GM12878 (cell line): Measurements from ENCODE around the gene GTF2F2. TPM values are rescaled to one million over a fixed set of nuclear protein-coding genes. Genes with fewer than 3 reads are reported as not detected.

Experiments
- ATAC-seq: fragments of 200-7000 bp; cut with Tn5 transposase; 3 replicates; pipeline ENCODE4 v1.9.1; 2020; ENCODE audit warnings: mild to moderate bottlenecking, moderate library complexity
- BruUV-seq: library from RNA; stranded (reverse); fragments of 400-500 nt; replicated peaks from 2 replicates; lab custom pipeline; 2021; lab: Mats Ljungman, UMichigan
- CTCF ChIA-PET: fragments of 300-600 bp; sonication (Branson Sonifier 250); formaldehyde crosslinking; extraction: SDS; loops from one replicate; lab custom pipeline; 2021; ENCODE audit warnings: inconsistent platforms; lab: Yijun Ruan, JAX
- POLR2A ChIA-PET: fragments of 350-600 bp; formaldehyde crosslinking; extraction: SDS; loops from one replicate; lab custom pipeline; 2021; ENCODE audit warnings: inconsistent platforms; lab: Charles Lee
- RAD21 ChIA-PET: fragments of 300-600 bp; sonication (Branson Sonifier 250); formaldehyde crosslinking; loops from one replicate; lab custom pipeline; 2023; ENCODE audit warnings: antibody characterized with exemption; ENCODE audit not compliant: unreplicated experiment; lab: Charles Lee
- SMC1A ChIA-PET: fragments of 300-600 bp; sonication (Branson Sonifier 250); formaldehyde crosslinking; loops from one replicate; lab custom pipeline; 2023; ENCODE audit not compliant: unreplicated experiment, uncharacterized antibody; lab: Charles Lee
- DNase-seq: peaks from one replicate; pipeline ENCODE4 v3.0.0-alpha.2; 2011; ENCODE audit warnings: low read depth, low spot score
- FAIRE-seq: peaks from 3 replicates; lab custom pipeline; 2011; peaks lifted over from hg19 to GRCh38; lab: Jason Lieb, UNC
- H2AFZ ChIP-seq: 2 replicates; pipeline ENCODE4 v1.6.0; 2011; ENCODE audit warnings: low read depth, low read length, control low read depth; ENCODE audit not compliant: control insufficient read depth
- H3K27ac ChIP-seq: 2 replicates; pipeline ENCODE4 v1.5.1; 2011; ENCODE audit warnings: control low read depth; ENCODE audit not compliant: control insufficient read depth, insufficient read depth
- H3K27me3 ChIP-seq, 2 experiments: replicated peaks in 1 of 2; 2 replicates each; pipeline versions ENCODE4 v1.6.0 to v1.6.1; 2011; ENCODE audit warnings: low read length in 1 of 2; ENCODE audit not compliant: control insufficient read depth in 2 of 2, insufficient read depth in 2 of 2
- H3K36me3 ChIP-seq, 2 experiments: 2 replicates each; pipeline ENCODE4 v1.5.1; 2011; ENCODE audit warnings: low read length in 1 of 2; ENCODE audit not compliant: control insufficient read depth in 2 of 2, insufficient read depth in 2 of 2
- H3K4me1 ChIP-seq: 2 replicates; pipeline ENCODE4 v1.6.1; 2011; ENCODE audit warnings: mild to moderate bottlenecking, low read length, moderate library complexity, mixed read lengths; ENCODE audit not compliant: control insufficient read depth, insufficient read depth
- H3K4me2 ChIP-seq: 2 replicates; pipeline ENCODE4 v1.6.0; 2011; ENCODE audit warnings: control low read depth; ENCODE audit not compliant: control insufficient read depth, insufficient read depth
- H3K4me3 ChIP-seq: fragments of 200-600 bp; sonication (generic); 2 replicates; pipeline ENCODE4 v1.5.1; 2016
- H3K79me2 ChIP-seq: 2 replicates; pipeline ENCODE4 v1.6.0; 2011; ENCODE audit warnings: low read length; ENCODE audit not compliant: control insufficient read depth, insufficient read depth
- H3K9ac ChIP-seq: 2 replicates; pipeline ENCODE4 v1.8.0; 2011; ENCODE audit warnings: low read length, control low read depth, mixed read lengths; ENCODE audit not compliant: control insufficient read depth, insufficient read depth
- H3K9me3 ChIP-seq: replicated peaks from 3 replicates; pipeline ENCODE4 v1.5.1; 2011; ENCODE audit warnings: mild to moderate bottlenecking, low read length; ENCODE audit not compliant: control insufficient read depth, insufficient read depth
- H4K20me1 ChIP-seq: 2 replicates; pipeline ENCODE4 v1.6.0; 2011; ENCODE audit not compliant: control insufficient read depth, insufficient read depth
- GATAD2B ChIP-seq: fragments of 450-650 bp; conservative IDR thresholded peaks from 2 replicates; pipeline ENCODE4 v1.6.1; 2017; ENCODE audit warnings: low read depth, mild to moderate bottlenecking, moderate library complexity
- MXI1 ChIP-seq: fragments of 150-350 bp; IDR thresholded peaks from 2 replicates; pipeline ENCODE4 v1.6.1; 2011; ENCODE audit warnings: low read depth, mild to moderate bottlenecking, inconsistent platforms, low read length, improper control_type of control experiment
- PAX5 ChIP-seq: IDR thresholded peaks from 2 replicates; pipeline ENCODE4 v1.6.1; 2011; ENCODE audit warnings: low read depth, low read length, borderline replicate concordance
- RELA ChIP-seq: fragments of 450-650 bp; IDR thresholded peaks from 2 replicates; pipeline ENCODE4 v1.8.0; 2014; ENCODE audit warnings: borderline replicate concordance; ENCODE audit not compliant: partially characterized antibody
- SIX5 ChIP-seq: IDR thresholded peaks from 2 replicates; pipeline ENCODE4 v1.6.1; 2011; ENCODE audit warnings: mild to moderate bottlenecking, low read depth, low read length, moderate library complexity; ENCODE audit not compliant: severe bottlenecking
- YY1 ChIP-seq: IDR thresholded peaks from 2 replicates; pipeline ENCODE4 v1.6.1; 2011; ENCODE audit warnings: low read depth, mild to moderate bottlenecking, low read length
- ZNF274 ChIP-seq: IDR thresholded peaks from one replicate; pipeline ENCODE4 v1.8.0; 2011; ENCODE audit not compliant: insufficient read length, insufficient read depth
- ZNF384 ChIP-seq: IDR thresholded peaks from 2 replicates; pipeline ENCODE4 v1.6.1; 2012; ENCODE audit warnings: low read depth, mild to moderate bottlenecking, low read length, improper control_type of control experiment, borderline replicate concordance
- WGBS: methylation state at CpG from one replicate; pipeline ENCODE4 v1.1.6; 2016; ENCODE audit warnings: low lambda C conversion rate; ENCODE audit not compliant: insufficient replicate concordance, insufficient coverage; ENCODE audit errors: missing lambda C conversion rate; 5-methylcytosine and 5-hydroxymethylcytosine counted together
- in situ Hi-C: fragments of 300-500 bp; cut with MboI; formaldehyde crosslinking; loops from 9 replicates; pipeline ENCODE4 v1.14.3; 2018; ENCODE audit warnings: mixed read lengths
- intact Hi-C: fragments of 100-400 bp; cut with micrococcal nuclease; formaldehyde crosslinking; loops from one replicate; pipeline ENCODE4 v1.14.2; 2022; ENCODE audit not compliant: unreplicated experiment
- polyA plus RNA-seq, 11 experiments: library from polyadenylated mRNA; depleted of rRNA in 4 of 11; unstranded in 6 of 11; stranded (reverse) in 5 of 11; fragments of >200 nt; fragmentation: Nextera tagmentation in 4 of 11; fragmentation: Illumina TruSeq in 1 of 11; extraction: Ambion mirVana in 4 of 11; extraction: Trizol in 1 of 11; gene quantifications; 1 replicate in 1 of 11; 2 replicates in 10 of 11; pipeline versions ENCODE4 v1.2.1 to v1.2.3, GENCODE V29; 2011 to 2016; ENCODE audit warnings: inconsistent platforms in 2 of 11, missing spikeins in 2 of 11, low read depth in 1 of 11
- total RNA-seq, 4 experiments: library from RNA; depleted of rRNA in 3 of 4; stranded (reverse); fragments of >200 nt in 3 of 4; fragmentation: Illumina TruSeq in 1 of 4; extraction: Trizol in 1 of 4; gene quantifications; 2 replicates each; pipeline versions ENCODE4 v1.2.1 to v1.2.3, GENCODE V29; 2013 to 2021
- TF ChIP-seq, protein P1 (sequence below): IDR thresholded peaks from 2 replicates; pipeline ENCODE4 v1.6.1; 2011; ENCODE audit warnings: low read depth, low read length, improper control_type of control experiment, borderline replicate concordance
- TF ChIP-seq, protein P2 (sequence below): fragments of 450-650 bp; IDR thresholded peaks from 2 replicates; pipeline ENCODE4 v1.6.1; 2016; ENCODE audit warnings: mild to moderate bottlenecking
- TF ChIP-seq, protein P3 (sequence below): IDR thresholded peaks from 2 replicates; pipeline ENCODE4 v1.6.1; 2011; ENCODE audit warnings: borderline replicate concordance, low read depth, mild to moderate bottlenecking, moderate library complexity, low read length; ENCODE audit not compliant: insufficient read depth, poor library complexity, severe bottlenecking

The GTF2F2 gene
- total and polyA plus RNA-seq, 10 of the 15 experiments (the other 5 are each of a cell fraction or from before 2014, with no cell fraction given), result 14.5 to 30.8 (median 22.6) TPM

DNA sequence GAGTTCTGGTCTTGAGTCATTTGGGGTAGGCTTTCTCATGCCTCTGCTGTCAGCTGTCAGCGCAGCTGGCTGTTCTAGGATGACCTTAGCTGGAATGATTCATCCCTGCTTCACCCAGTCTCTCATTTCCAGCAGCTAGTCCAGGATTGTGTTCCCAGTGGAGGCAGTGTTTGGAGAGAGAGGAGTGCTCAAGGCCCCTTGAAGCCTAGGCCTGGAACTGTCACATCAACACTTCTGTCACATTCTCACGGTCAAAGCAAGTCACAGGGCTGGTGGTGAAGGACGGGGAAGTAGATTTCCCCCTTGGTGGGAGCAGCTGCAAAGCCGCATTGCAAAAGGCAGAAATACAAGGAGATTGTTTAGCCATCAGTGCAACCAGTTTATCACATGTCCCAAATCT, 205.5 kb downstream of the GTF2F2 start:
- RAD21 ChIA-PET, result no interaction called here
- WGBS, result 92% methylated on average over 4 of the region's 4 CpGs
- SMC1A ChIA-PET, result interaction anchor here (0.7 to 1.6 kb wide), 3 partner anchors 9 to 20 kb away, joined by 3 read pairs; no protein-coding TSS in a partner anchor
- POLR2A ChIA-PET, result interaction anchor here (0.8 to 1.1 kb wide), 2 partner anchors 14 to 16 kb away, joined by 3 read pairs; partner anchors contain the start of gene TPT1
- H3K9me3 ChIP-seq, result no peaks in the 10 kb centered on the region
- no peaks in the 10 kb centered on the region for H3K79me2 ChIP-seq
- BruUV-seq, result no TSS peak
- ATAC-seq, result no peak
- H3K27me3 ChIP-seq, result no peaks in the 10 kb centered on the region
- no peak overlapping the region for H3K4me2 ChIP-seq
- no peak for FAIRE-seq
- no peaks in the 10 kb centered on the region for H4K20me1 ChIP-seq
- 0 out of 2 replicates have a peak, but pooled peaks cover 5% of the 10 kb centered on the region for H3K4me1 ChIP-seq
- no peak for DNase-seq
- CTCF ChIA-PET, result interaction anchor here (1.8 kb wide), 1 partner anchor 14 kb away, joined by 7 read pairs; no protein-coding TSS in a partner anchor
- no peak overlapping the region for H3K4me3 ChIP-seq
- intact Hi-C loops (no loop called here), in situ Hi-C loops (no loop called here)
- H3K27ac ChIP-seq, result no peak overlapping the region
- TF ChIP-seq ZNF274 (no peak), MXI1 (no peak), YY1 (no peak), GATAD2B (no peak), SIX5 (no peak), RELA (no peak), PAX5 (no peak), ZNF384 (no peak)
- TF ChIP-seq, protein P1, sequence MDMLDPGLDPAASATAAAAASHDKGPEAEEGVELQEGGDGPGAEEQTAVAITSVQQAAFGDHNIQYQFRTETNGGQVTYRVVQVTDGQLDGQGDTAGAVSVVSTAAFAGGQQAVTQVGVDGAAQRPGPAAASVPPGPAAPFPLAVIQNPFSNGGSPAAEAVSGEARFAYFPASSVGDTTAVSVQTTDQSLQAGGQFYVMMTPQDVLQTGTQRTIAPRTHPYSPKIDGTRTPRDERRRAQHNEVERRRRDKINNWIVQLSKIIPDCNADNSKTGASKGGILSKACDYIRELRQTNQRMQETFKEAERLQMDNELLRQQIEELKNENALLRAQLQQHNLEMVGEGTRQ, result no peak
- TF ChIP-seq, protein P2, sequence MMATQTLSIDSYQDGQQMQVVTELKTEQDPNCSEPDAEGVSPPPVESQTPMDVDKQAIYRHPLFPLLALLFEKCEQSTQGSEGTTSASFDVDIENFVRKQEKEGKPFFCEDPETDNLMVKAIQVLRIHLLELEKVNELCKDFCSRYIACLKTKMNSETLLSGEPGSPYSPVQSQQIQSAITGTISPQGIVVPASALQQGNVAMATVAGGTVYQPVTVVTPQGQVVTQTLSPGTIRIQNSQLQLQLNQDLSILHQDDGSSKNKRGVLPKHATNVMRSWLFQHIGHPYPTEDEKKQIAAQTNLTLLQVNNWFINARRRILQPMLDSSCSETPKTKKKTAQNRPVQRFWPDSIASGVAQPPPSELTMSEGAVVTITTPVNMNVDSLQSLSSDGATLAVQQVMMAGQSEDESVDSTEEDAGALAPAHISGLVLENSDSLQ, result no peak
- TF ChIP-seq, protein P3, sequence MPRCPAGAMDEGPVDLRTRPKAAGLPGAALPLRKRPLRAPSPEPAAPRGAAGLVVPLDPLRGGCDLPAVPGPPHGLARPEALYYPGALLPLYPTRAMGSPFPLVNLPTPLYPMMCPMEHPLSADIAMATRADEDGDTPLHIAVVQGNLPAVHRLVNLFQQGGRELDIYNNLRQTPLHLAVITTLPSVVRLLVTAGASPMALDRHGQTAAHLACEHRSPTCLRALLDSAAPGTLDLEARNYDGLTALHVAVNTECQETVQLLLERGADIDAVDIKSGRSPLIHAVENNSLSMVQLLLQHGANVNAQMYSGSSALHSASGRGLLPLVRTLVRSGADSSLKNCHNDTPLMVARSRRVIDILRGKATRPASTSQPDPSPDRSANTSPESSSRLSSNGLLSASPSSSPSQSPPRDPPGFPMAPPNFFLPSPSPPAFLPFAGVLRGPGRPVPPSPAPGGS, result no peak
- TF ChIP-seq, all 136 proteins: peak for 0
- Histone ChIP-seq H2AFZ (no peak overlapping the region), H3K9ac (no peak overlapping the region), H3K36me3 (no peaks in the 10 kb centered on the region)
